GM18907 (cell line): ENCODE results near the gene RFX1.
A peak's percentile ranks its signal among the peaks of the same experiment; 100 is the strongest.

Source experiments
- ATAC-seq: cut with Tn5 transposase; IDR thresholded peaks from one replicate; pipeline ENCODE4 v1.9.1; 2021; ENCODE audit warnings: mild to moderate bottlenecking, moderate library complexity; ENCODE audit not compliant: unreplicated experiment

RFX1 gene

DNA sequence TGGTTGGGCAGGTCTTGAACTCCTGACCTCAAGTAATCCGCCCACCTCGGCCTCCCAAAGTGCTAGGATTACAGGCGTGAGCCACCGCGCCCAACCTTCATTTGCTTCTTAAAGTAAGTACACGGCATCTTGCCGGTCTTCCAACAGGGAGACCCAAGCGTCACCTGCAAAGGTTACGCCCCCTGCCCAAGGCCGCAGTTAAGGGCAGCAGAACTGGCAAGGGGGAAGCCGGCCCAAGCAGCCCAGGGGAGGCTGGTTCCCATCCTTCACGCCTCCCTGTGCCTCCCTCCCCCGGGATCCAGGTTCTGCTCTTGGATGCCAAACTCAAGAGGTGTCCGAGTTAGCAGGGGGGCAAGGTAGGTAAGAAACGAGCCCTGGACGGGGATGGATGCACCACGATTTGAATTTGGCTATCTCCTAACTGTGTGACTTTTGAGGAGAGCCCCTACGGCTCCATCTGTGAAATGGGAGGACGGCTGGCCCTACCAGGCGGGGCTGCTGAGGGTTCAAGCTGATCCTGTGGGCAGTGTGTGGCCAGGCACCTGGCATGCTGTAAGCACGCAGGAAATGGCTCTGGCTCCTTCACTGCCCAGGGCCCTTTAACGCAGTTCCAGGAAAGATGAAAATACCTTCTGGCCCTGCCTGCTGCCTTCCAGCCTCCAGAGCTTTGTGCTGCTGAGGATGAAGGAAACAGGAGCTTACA lies 9.0 kb downstream of the RFX1 start:
- ATAC-seq: no peak

DNA sequence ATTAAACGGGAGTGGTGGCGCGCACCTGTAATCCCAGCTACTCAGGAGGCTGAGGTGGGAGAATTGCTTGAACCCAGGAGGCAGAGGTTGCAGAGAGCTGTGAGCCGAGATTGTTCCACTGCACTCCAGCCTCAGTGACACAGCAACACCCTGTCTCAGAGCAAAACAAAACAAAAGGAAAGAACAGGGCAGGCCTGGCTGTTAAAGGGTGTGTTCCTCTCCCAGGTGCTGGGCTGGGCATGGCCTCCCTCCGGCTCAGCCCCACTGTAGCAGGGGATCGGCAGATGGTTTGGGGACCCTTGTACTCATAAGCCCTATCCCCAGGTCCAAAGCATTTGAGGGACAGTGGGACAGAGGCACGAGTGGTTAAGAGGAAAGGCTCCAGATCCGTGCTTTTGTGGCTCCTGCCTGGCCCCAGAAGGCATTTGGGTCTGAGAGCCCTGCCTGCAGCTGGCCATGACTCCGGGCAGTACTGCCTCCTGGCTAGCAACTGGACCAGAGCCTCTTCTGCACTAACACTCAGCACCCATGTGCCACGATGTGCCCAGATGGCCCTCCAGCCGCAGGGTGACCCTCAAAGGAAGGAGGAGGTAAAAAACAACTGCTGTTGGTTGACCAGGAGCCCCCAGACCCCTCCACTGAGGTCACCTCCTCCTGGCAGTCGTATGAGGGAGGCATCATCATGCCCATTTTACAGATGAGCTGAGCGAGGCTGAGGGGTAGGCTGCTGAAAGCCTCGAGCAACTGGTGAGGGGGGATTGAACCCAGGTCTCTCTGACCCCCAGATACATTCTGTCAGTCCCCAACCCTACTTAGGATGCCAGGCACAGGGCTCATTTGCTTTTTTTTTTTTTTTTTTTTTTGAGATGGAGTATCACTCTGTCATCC lies 10.0 kb downstream of the RFX1 start:
- ATAC-seq: no peak

DNA sequence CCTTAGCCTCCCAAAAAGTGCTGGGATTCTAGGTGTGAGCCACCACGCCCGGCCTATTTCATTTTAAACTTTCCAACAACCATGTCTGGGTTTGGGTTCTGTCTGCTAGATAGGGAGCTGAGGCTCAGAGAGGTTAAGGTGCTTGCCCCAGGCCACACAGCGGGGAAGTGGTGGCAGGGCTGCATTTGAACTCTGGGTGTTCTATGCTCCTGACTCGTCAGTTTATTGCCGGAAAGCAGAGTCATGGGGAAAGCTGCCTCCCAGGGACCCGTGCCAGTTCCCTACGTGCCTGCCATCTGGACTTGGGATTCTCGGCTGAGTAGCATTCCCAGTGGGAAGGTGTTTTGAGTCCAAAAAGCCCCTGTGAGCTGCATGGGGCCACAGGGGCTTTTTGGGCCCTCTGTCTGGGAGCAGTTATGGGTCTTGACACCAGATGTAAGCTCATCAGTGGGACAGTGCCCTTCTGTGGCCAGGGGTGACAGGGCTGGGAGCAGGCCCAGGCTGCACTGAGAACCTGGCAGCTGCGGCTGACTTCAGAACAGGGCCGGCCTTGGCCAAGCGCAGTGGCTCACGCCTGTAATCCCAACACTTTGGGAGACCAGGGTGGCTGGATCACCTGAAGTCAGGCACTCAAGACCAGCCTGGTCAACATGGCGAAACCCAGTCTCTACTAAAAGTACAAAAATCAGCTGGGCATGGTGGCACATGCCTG lies 10.9 kb downstream of the RFX1 start:
- no peak for ATAC-seq

DNA sequence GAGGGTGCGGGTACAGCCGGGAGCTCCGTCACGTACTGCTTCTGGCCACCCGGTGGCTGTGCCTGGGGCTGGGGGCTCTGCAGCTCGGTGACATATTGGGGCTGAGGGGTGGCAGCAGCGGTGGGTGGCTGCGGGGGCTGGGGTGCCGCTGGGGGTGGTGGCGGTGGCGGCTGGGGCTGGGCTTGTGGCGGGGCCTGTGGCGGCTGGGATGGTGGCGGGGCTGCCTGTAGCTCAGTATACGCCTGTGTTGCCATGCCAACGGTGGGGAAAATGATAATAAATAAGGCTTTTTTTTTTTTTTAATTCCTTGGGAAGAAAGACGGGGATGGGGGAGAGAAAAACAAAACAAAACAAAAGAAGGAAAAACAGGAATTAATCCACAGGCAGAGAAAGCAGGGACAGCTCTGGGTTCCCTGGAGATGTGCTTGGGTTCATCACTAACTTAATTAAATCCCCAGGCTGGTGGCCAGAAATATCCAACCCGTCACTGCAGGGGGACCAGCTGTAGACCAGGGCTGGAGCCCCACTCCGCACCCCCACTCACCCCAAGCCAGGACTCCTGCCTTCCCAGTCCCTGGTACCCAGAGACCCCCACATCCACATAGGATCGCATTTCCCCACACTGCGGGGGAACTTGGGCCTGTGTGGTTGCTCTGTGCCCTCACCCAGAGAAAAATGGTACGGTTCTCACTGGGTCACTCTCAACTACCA lies 12.4 kb downstream of the RFX1 start:
- ATAC-seq: no peak

DNA sequence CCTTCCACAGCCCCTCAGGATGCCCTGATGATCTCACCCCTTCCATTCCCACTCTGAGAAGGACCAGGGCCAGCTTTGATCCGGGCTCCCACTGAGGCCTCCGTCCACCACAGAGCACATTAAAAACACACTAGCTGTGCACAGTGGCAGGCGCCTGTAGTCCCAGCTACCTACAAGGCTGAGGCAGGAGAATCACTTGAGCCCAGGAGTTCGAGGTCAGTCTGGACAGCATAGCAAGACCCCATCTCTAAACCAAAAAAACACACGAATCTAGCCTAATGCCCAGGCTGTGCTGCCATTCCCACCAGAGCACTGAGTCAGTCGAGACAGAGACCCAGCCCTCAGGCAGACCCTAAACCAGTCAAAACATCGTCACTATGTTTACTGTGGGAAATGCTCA lies 14.1 kb downstream of the RFX1 start:
- ATAC-seq: no peak

DNA sequence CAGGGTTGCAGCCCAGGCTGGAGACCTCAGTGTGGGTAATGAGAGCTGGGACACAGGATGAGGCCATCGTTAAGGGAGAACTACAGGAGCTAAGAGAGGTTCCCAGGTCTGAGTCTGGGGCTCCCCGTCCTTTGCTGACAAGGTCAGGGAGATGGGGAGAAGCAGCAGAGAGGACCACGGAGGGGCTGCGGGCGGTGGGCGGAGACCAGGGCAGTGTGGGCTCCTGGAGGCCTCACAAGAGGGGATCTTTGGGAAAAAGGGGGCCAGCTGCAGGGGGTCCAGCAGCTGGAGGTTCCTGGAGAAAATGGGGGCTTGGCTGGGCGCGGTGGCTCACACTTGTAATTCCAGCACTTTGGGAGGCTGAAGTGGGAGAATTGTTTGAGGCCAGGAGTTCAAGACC lies 16.0 kb downstream of the RFX1 start:
- no peak for ATAC-seq

DNA sequence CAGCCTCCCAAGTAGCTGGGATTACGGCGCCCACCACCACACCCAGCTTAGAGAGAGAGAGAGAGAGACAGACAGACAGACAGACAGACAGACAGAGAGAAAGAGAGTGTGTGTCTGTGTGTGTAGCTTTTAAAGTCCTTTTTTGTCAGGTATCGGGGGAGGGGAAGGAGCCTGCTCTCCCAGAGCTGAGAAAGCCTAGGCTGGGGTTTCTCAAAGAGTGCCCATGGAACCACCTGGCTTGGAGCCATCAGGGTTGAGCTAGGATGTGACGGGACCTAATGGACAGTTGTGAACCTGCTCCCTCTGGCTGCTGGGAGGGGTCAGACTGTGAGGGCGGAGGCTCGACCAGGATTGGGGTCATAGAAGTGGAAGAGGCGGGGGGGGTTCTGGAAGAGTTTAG lies 16.6 kb downstream of the RFX1 start:
- no peak for ATAC-seq

DNA sequence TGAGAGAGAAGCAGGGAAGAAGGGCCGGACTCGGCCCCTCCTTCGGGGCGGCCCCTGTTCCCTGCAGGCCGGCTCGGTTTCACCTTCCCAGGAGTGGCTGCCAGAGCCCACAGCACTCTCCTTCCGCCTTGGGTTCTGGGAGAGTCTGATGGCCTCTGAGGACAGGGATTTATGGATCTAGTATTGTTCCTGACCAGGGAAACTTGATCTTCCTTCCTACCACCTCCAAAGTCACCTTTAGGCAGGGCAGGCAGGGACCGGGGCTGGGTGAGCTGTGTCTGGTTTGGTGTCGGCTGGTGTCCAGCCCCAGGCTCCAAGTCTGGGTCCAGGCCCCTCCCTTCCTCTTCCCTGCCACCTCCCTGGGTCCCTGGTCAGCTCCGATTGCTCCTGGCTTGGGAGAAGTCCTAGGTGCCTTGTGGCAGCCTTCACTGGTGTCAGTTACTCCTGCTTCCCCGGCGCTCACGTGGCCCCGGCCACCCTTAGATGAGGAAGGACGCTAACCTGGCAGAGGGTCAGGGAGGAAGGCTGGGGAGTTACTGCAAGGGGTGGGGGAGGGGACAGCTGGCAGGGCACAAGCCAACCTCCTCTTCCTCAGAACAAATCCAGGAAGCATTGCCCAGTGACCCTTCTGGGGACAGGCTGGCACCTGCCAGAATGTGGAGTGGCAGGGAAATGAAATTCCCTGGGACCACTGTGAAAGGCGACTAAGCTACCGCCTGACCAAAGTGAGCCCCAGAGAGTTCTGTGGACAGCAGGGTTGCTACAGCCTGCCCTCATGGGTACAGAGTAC lies 18.8 kb downstream of the RFX1 start:
- no peak for ATAC-seq

DNA sequence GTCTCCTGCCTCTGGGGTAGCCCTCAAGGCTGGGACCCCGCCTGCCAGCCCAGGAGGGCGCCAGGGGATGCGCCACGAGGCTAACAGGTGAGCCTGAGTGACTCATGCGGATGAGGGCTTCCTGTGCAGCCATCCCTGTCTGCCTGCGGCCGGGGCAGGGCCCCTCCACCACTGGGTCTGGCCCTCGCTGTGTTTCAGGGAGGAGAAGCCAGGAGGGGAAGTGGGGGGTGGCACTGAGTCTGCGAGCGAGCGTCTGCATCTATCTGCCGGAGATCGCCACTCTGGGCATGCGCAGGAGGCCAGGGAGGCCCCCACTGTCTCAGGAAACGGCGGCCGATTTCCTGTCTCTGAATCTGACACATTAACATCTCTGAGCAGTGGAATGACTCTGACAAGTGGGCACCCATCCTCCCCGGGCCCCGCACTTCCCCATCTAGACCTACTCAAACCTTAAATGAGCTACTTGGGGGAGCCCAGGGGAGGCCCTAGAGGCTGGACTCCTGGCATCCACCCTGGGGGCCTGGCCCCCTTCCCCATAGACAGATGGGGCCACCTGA lies 19.7 kb downstream of the RFX1 start:
- peak; percentile 83 for ATAC-seq

DNA sequence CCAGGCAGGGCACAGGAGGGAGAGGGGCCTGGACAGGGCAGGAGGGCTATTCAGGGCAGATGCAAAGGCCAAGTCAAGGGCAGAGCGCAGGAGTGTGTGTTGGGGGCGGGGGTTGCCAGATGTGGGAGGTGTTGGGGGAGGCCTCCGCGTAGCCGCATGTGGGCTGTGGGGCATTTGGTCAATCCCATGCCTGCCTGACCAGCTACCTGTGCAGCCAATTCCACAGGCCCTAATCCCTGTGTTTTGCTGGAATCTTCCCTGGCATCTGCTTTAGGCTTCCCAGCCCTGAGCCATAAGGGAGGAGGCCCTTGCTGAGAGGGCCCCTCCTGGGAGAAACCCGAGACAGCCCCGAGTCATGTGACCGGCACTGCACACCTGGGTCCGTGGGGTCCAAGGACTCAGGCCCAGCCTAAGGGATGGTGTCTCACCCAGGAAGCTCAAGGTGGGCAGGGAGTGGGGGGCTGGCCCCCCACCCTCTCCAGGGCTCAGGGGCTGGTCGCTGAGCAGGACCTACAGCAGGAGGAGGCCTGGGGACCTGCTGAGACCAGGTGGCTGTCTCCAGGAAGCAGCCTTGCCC lies 20.3 kb downstream of the RFX1 start:
- peak; percentile 25 for ATAC-seq

DNA sequence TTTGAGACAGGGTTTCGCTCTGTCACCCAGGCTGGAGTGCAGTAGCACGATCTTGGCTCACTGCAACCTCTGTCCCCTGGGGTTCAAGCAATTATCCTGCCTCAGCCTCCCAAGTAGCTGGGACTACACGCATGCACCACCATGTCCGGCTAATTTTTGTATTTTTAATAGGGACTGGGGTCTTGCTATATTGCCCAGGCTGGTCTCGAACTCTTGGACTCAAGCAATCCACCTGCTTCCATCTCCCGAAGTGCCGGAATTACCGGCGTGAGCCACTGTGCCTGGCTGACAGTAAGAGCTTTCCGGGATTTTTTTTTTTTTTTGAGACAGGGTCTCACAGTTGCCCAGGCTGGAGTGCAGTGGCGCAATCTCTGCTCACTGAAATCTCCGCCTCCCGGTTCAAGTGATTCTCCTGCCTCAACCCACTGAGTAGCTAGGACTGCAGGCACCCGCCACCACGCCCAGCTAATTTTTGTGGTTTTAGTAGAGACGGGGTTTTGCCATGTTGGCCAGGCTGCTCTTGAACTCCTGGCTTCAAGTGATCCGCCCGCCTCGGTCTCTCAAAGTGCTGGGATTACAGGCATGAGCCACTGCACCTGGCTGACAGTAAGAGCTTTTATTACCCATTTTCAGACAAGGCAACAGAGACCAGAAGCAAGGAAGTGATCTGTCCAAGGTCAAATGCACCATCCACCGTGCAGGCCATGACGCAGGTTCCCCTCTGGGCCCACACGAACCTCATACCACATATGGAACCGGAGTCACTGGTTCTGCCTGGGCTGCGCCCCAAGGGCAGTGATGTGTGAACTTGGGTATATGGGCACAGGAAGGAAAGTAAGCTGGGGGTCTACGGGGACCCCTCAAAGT lies 21.0 kb downstream of the RFX1 start:
- ATAC-seq: no peak

DNA sequence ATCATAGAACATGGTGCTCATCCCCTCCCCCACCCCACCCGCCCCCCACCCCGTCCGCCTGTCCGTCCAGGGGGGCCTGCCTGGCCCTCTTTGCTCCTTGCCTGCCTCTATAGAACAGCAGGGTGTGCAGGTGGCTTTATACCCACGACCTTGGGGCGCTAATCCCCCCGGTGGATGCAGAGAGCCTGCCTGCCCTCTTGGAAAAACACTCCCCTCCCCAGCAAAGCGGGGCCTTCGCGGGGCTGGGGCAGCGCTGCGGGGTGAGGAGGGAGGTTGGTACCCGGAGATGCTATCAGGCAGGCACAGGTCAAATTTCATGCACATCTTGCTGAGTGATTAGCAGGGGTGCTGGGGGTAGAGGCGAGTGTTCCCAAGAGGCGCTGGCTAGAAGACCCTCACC lies 21.9 kb downstream of the RFX1 start:
- ATAC-seq: no peak

DNA sequence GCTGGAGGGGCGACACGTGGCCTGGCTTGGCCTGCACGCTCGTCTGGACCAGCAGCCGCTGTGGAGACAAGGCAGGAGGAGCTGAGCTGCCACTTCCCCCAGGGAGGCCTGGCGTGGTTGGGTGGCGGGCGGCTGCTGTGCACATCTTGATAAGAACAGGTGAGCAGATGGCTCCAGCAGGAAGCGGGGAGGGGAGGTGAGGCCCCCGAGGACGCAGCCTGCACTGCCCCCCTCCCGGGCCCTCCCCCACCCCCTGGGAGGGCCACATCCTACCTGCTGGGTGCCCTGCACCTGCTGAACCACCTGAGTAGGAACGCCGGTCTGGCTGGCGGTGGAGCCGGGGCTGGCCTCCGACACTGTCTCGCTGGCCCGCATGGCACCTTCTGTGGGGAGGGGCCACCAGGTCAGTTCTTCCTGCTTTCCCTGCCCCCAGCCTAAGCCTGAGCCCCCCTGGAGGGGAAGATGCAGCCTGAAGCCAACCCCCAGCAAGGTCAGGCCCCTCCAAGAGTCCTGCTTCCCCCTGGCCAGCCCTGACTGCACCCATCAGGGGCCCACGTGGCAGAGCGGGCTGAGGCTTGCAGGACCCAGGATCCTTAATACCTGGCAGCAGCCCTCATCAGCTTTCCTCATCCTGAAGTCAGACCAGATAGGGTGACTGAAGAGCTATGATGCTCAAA lies 22.8 kb downstream of the RFX1 start:
- no peak for ATAC-seq

DNA sequence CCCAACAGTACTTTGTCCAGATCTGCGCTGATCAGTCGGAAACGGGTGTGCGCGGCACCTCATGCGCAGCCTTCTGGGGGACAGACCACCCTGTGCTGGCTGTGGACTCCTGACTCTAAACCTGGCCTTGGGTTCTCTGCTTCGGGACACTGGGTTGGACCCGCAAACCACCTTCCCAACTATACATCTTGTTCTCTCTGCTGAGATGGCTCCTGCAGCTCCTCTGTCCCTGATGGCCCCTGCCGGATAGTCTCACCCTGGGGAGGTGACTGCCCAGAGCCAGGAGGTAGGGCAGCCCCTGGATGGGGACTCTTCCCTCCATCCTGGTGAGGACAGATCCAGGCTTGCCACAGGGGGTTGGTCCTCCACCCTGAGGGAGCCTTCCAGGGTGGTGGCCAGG lies 23.3 kb downstream of the RFX1 start:
- no peak for ATAC-seq

DNA sequence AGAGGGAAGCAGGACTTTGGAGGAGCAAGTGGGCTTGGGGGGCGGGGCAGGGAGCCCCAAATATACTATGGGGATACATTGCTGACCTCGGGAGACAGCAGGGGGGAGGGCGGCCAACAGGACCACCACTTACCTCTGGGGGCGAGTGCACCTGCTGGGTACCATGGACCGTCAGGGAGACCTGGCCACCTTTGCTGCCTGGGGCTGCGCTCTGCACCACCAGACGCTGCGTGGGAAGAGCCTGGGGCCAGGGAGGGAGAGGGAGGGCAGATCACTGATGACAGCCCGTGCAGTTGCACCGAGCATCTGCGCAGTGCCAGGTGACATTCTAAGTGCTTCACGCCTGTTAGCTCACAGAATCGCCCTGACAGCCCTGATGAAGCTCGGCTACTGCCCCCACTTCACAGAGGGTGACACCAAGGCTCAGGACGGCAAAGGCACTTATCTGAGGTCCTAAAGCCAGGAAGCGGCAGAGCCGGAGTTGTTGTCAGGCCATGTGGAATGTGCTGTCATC lies 24.1 kb downstream of the RFX1 start:
- no peak for ATAC-seq

DNA sequence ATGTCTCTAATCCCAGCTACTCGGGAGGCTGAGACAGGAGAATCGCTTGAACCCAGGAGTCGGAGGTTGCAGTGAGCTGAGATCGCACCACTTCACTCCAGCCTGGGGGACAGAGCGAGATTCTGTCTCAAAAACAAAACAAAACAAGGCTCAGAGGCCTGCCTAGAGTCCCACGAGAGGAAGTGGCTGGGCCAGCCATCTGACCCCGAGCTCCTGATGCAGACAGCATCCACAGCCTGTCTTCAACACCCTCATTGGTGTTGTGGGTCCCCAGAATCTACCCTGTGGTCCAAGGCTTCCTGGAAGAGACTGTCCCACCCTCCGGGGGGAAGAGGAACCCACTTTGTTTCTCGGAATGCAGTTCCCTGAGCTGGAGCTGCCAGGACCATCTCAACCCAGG lies 24.7 kb downstream of the RFX1 start:
- ATAC-seq: no peak

DNA sequence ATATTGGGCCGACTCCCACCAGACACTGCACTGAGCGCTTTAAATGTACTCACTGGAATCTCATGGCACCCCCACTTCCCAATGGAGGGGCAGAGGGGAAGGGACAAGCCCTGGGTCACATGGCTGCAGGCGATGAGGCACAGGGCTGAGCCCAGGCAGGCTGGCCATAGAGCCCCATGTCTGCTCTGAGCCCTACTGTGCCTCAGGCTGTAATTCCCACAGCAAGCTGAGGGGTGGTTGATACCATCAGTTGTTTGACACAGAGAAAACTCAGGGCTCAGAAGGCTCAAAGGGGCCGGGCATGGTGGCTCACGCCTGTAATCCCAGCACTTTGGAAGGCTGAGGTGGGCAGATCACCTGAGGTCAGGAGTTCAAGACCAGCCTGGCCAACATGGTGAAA lies 25.1 kb downstream of the RFX1 start:
- no peak for ATAC-seq

DNA sequence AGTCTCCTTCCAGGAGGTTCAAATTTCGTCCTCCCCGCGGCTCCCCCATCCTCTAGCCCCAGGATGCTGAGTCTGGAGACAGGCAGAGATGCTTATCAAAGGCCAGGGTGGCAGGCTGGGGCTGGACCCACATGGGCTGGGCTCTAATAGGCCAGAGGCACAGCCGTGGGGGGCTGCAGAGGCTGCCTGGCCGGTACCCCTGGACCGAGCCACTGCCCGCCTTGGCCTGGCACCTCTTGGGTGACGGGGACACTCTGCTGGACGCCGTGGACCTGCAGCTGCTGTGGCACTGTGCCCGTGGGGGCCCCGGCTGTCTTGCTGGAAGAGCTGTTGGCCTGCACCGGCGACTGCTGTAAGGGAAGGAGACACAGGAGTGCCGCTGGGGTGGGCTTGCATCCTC lies 25.8 kb downstream of the RFX1 start:
- no peak for ATAC-seq
